ENCODE results near the gene IGFALS. TPM values are rescaled to one million over a fixed set of nuclear protein-coding genes. Genes with fewer than 3 reads are reported as not detected.

Gene IGFALS
- total RNA-seq, 4 donors from 2014 or later, result not detected

DNA sequence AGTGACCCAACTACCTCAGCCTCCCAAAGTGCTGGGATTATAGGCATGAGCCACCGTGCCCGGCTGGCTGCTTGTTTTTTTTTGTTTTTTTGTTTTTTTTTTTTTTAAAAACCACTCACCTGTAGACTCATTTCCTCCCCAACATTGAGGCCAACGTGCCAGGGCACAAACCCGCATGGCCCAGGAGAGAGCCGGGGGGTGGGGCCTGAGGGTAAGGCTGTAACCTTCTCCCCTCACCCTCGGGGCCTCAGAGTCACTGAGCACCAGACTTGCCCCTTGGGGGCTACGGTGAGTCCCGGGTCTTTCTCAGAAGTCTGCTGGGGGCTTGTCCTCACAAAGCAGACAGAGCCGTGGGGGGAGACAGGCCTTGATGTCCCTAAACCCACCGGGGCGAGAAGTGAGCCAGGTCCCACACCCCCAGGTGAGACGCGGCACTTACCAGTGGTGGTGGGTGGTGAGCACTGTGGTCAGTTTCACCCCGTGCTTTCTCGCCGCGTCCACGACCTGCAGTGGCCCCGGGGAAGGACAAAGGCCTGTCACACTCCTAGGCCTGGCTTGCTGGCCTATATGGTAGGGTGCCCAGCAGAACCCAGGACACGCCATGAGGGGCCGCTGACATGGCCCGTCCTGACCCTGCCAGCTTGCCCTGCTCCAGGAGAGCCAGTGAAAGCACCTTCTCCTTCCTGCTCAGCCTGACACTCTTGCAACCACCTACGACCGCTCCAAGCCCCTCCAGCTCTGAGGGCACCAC lies 28.5 kb upstream of the IGFALS start:
- 39 to 48% methylated on average over 5 to 7 of the region's 24 CpGs for WGBS, 2 donors
- Histone ChIP-seq H3K27me3 (no peaks in the 10 kb centered on the region), H3K36me3 (peaks cover 16 to 60% (median 29%) of the 10 kb centered on the region in 3 donors), H3K27ac (no peak overlapping the region), H3K4me1 (peaks cover 12 to 40% (median 15%) of the 10 kb centered on the region in 3 donors), H3K4me3 (no peak overlapping the region), H3K9me3 (no peaks in the 10 kb centered on the region)
- TF ChIP-seq, protein P1, sequence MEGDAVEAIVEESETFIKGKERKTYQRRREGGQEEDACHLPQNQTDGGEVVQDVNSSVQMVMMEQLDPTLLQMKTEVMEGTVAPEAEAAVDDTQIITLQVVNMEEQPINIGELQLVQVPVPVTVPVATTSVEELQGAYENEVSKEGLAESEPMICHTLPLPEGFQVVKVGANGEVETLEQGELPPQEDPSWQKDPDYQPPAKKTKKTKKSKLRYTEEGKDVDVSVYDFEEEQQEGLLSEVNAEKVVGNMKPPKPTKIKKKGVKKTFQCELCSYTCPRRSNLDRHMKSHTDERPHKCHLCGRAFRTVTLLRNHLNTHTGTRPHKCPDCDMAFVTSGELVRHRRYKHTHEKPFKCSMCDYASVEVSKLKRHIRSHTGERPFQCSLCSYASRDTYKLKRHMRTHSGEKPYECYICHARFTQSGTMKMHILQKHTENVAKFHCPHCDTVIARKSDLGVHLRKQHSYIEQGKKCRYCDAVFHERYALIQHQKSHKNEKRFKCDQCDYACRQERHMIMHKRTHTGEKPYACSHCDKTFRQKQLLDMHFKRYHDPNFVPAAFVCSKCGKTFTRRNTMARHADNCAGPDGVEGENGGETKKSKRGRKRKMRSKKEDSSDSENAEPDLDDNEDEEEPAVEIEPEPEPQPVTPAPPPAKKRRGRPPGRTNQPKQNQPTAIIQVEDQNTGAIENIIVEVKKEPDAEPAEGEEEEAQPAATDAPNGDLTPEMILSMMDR (IDR thresholded peaks at IDR 0.05), result no peak
- no peak for TF ChIP-seq POLR2A (IDR thresholded peaks at IDR 0.05)
- no peak for DNase-seq
- intact Hi-C loops (cut with DNase I), result no loop called here

DNA sequence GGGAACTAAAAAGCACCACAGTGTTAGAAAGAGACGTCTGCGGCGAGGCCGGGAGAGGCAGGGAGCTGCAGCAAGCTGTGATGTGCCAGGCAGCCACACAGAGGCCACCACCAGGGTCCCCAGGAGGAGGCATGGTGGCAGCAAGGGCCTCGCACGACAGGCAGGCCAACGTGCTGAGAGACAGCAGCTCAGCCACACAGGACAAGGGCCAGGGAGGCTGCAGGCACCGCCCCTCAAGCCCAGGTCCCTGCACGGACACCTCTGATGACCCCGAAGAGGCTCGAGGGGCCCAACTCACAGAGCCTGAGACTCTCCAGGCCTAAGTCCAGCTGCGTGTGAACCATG lies 27.4 kb upstream of the IGFALS start:
- H3K36me3 ChIP-seq, result peaks cover 25 to 71% (median 39%) of the 10 kb centered on the region in 3 donors

DNA sequence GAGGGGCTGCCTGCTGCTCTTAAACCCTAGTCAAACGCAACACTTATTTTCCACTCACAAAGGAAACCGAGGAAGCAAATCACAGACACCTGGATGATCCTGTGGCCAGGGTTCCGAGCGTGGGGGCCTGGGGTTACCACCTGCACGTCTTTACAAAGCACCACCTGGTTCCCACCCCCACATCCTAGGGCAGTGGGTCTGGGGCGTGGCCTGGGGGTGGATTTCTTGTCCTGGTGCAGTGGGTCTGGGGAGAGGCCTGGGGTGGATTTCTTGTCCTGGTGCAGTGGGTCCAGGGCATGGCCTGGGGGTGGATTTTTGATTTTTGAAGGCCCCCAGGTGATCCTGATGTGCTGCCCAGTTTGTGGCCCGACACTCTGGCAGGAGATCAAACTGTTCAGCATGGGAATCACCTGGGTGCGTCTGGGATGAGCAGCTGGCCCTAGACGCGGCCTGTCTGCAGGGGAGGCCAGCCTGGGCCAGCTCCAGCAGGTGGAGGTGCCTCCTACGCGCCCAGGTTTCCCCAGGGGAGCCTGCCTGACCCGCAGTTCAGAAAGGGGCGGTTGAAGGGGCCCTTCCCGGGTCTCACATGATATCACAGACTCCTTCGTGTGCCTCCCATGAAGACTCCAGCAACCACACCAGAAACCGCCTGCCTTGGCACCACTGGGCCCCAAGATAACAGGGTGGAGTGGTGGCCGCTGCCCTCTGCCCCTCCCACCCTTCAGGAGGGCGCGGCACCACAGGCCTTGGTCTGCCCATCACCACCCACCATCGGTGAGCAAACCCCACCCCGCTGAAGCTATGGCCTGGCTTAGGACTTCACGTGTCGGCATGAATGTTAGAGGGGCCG lies 26.8 kb upstream of the IGFALS start:
- TF ChIP-seq POLR2A (IDR thresholded peaks at IDR 0.05), result no peak
- TF ChIP-seq, protein P1 (IDR thresholded peaks at IDR 0.05), result no peak
- H3K27ac ChIP-seq, result no peak overlapping the region
- intact Hi-C loops (cut with DNase I), result no loop called here
- H3K27me3 ChIP-seq, result no peaks in the 10 kb centered on the region
- H3K4me3 ChIP-seq, result no peak overlapping the region
- H3K36me3 ChIP-seq, result peaks cover 25 to 77% (median 39%) of the 10 kb centered on the region in 3 donors
- no peaks in the 10 kb centered on the region for H3K9me3 ChIP-seq
- WGBS, 2 donors, result 94 to 100% methylated on average over 3 to 5 of the region's 25 CpGs
- peaks cover 6 to 32% (median 7%) of the 10 kb centered on the region in 3 donors for H3K4me1 ChIP-seq
- no peak for DNase-seq

More for the DNA sequence above, 27.4 kb upstream of the IGFALS start:
- WGBS, 2 donors, result 90% methylated on average over 2 of the region's 12 CpGs; no CpG with 5 or more reads in 1 of the 2 donors
- intact Hi-C loops (cut with DNase I), result no loop called here
- H3K9me3 ChIP-seq, result no peaks in the 10 kb centered on the region
- H3K27ac ChIP-seq, result no peak overlapping the region
- no peaks in the 10 kb centered on the region for H3K27me3 ChIP-seq
- peaks cover 12 to 38% (median 12%) of the 10 kb centered on the region in 3 donors for H3K4me1 ChIP-seq
- no peak overlapping the region for H3K4me3 ChIP-seq
- TF ChIP-seq, protein P1 (IDR thresholded peaks at IDR 0.05), result no peak
- no peak for DNase-seq

DNA sequence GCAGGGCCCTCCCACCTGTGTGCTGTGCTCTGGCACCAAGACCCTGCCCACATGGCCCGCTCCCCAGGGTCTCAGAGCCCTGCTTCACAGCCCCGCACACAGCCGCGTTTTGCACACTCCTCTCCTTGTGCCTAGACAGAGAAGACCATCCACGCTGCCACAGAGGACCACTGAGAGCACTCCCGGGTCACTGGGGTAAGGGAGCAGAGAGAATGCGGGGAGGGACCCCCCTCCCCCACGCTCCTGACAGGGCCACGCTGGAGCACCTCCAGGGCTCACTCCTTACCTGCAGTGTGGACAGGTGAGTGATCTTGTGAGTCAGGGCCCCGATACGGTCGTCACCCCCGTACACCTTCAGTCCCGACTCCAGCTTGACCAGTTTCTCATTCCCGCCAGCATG lies 26.1 kb upstream of the IGFALS start:
- DNase-seq, result no peak
- H3K27ac ChIP-seq, result no peak overlapping the region
- H3K4me1 ChIP-seq, result peaks cover 0 to 25% (median under 1%) of the 10 kb centered on the region in 3 donors
- no peak overlapping the region for H3K4me3 ChIP-seq
- TF ChIP-seq POLR2A (IDR thresholded peaks at IDR 0.05), result no peak
- TF ChIP-seq, protein P1 (IDR thresholded peaks at IDR 0.05), result no peak
- H3K36me3 ChIP-seq, result peaks cover 25 to 82% (median 39%) of the 10 kb centered on the region in 3 donors
- no peaks in the 10 kb centered on the region for H3K27me3 ChIP-seq
- intact Hi-C loops (cut with DNase I), result no loop called here
- H3K9me3 ChIP-seq, result no peaks in the 10 kb centered on the region
- 80 to 93% methylated on average over 3 to 8 of the region's 15 CpGs for WGBS, 2 donors

Measured in esophagus squamous epithelium (tissue), 5 donors.